H1 (cell line): ENCODE results near the gene MYBPH. TPM values are rescaled to one million over a fixed set of nuclear protein-coding genes. Genes with fewer than 3 reads are reported as not detected.

Experiments
- CTCF ChIA-PET: fragments of 300-600 bp; sonication (Branson Sonifier 250); formaldehyde crosslinking; loops from one replicate; lab custom pipeline; 2021; ENCODE audit not compliant: partially characterized antibody; lab: Charles Lee
- POLR2A ChIA-PET: fragments of 300-600 bp; sonication (Branson Sonifier 250); formaldehyde crosslinking; loops from one replicate; lab custom pipeline; 2021; ENCODE audit warnings: inconsistent platforms; ENCODE audit not compliant: partially characterized antibody; lab: Charles Lee
- DNase-seq, 2 experiments: peaks; one replicate each; pipeline versions ENCODE4 v3.0.0 to v3.0.0-alpha.2; 2010 to 2022; ENCODE audit warnings: low spot score in 2 of 2, low read depth in 1 of 2, mixed read lengths in 1 of 2
- FAIRE-seq: peaks from 2 replicates; lab custom pipeline; 2011; peaks lifted over from hg19 to GRCh38; lab: Jason Lieb, UNC
- H2AFZ ChIP-seq: 2 replicates; pipeline ENCODE4 v1.8.1; 2012; ENCODE audit warnings: low read length, inconsistent platforms
- H2AK5ac ChIP-seq: 2 replicates; pipeline ENCODE4 v1.6.1; 2013; ENCODE audit warnings: low read depth, low read length
- H2BK120ac ChIP-seq: replicated peaks from 2 replicates; pipeline ENCODE3; 2013; ENCODE audit warnings: low read depth, low read length, inconsistent platforms
- H2BK12ac ChIP-seq: 2 replicates; pipeline ENCODE4 v1.6.1; 2013; ENCODE audit warnings: low read depth, low read length
- H2BK15ac ChIP-seq: 2 replicates; pipeline ENCODE4 v1.6.1; 2013; ENCODE audit warnings: low read length
- H2BK20ac ChIP-seq: 2 replicates; pipeline ENCODE4 v1.6.1; 2013; ENCODE audit warnings: low read length
- H2BK5ac ChIP-seq: 2 replicates; pipeline ENCODE4 v1.6.1; 2013; ENCODE audit warnings: low read depth, low read length
- H3K14ac ChIP-seq: 2 replicates; pipeline ENCODE4 v1.6.1; 2013; ENCODE audit warnings: inconsistent platforms; ENCODE audit not compliant: insufficient read length
- H3K18ac ChIP-seq: 2 replicates; pipeline ENCODE4 v1.6.1; 2013; ENCODE audit warnings: low read length; ENCODE audit errors: extremely low read depth
- H3K23ac ChIP-seq: 2 replicates; pipeline ENCODE4 v1.6.1; 2013; ENCODE audit warnings: inconsistent platforms; ENCODE audit not compliant: insufficient read length
- H3K23me2 ChIP-seq: 2 replicates; pipeline ENCODE4 v1.6.1; 2013; ENCODE audit warnings: low read depth, low read length
- H3K27ac ChIP-seq: 2 replicates; pipeline ENCODE4 v1.6.1; 2011; ENCODE audit warnings: low read depth, low read length, inconsistent platforms
- H3K27me3 ChIP-seq, 4 experiments: replicated peaks in 1 of 4; 1 replicate in 1 of 4; 2 replicates in 3 of 4; pipeline versions ENCODE4 v1.6.1 to v1.8.1; 2011 to 2013; ENCODE audit warnings: low read length in 3 of 4, mild to moderate bottlenecking in 3 of 4, inconsistent platforms in 2 of 4, mixed read lengths in 2 of 4, moderate library complexity in 1 of 4; ENCODE audit not compliant: control insufficient read depth in 3 of 4, insufficient read depth in 3 of 4; ENCODE audit errors: extremely low read depth in 1 of 4
- H3K36me3 ChIP-seq, 4 experiments: 2 replicates each; pipeline versions ENCODE4 v1.6.1 to v1.8.1; 2011 to 2013; ENCODE audit warnings: mild to moderate bottlenecking in 4 of 4, low read length in 3 of 4, moderate library complexity in 2 of 4, control low read depth in 1 of 4, inconsistent platforms in 1 of 4; ENCODE audit not compliant: insufficient read depth in 4 of 4, control insufficient read depth in 2 of 4
- H3K4ac ChIP-seq: replicated peaks from 2 replicates; pipeline ENCODE3; 2013; ENCODE audit warnings: low read length, low read depth, mixed read lengths, inconsistent platforms; ENCODE audit not compliant: insufficient read length
- H3K4me1 ChIP-seq, 4 experiments: replicated peaks in 1 of 4; 1 replicate in 1 of 4; 2 replicates in 3 of 4; pipeline versions ENCODE4 v1.6.1 to v1.8.1; 2011 to 2013; ENCODE audit warnings: low read length in 3 of 4, inconsistent platforms in 2 of 4, mixed read lengths in 1 of 4; ENCODE audit not compliant: insufficient read depth in 4 of 4, control insufficient read depth in 3 of 4
- H3K4me2 ChIP-seq, 2 experiments: 2 replicates each; pipeline versions ENCODE4 v1.6.1 to v1.8.1; 2011 to 2013; ENCODE audit warnings: low read depth in 2 of 2, low read length in 2 of 2, control low read depth in 1 of 2, inconsistent platforms in 1 of 2, mild to moderate bottlenecking in 1 of 2; ENCODE audit not compliant: insufficient read depth in 1 of 2
- H3K4me3 ChIP-seq, 4 experiments: fragments of 200-600, 300-600 bp in 1 of 4; sonication (generic), shearing (Covaris generic), sonication (Bioruptor Twin) in 1 of 4; 2 replicates each; pipeline versions ENCODE4 v1.5.1 to v1.8.1; 2011 to 2016; ENCODE audit warnings: low read length in 4 of 4, low read depth in 3 of 4, control low read depth in 2 of 4, inconsistent platforms in 2 of 4, mild to moderate bottlenecking in 2 of 4, mixed read lengths in 1 of 4, moderate library complexity in 1 of 4; ENCODE audit not compliant: insufficient read depth in 2 of 4; ENCODE audit errors: extremely low read depth in 1 of 4
- H3K56ac ChIP-seq: replicated peaks from 2 replicates; pipeline ENCODE3; 2013; ENCODE audit warnings: low read depth, mild to moderate bottlenecking, mixed read lengths, low read length, inconsistent platforms; ENCODE audit not compliant: insufficient read length
- H3K79me1 ChIP-seq: 2 replicates; pipeline ENCODE4 v1.6.1; 2013; ENCODE audit warnings: low read depth, low read length, control low read depth
- H3K79me2 ChIP-seq, 2 experiments: 2 replicates each; pipeline versions ENCODE4 v1.6.1 to v1.8.1; 2012 to 2013; ENCODE audit warnings: low read length in 2 of 2, mild to moderate bottlenecking in 2 of 2, inconsistent platforms in 1 of 2; ENCODE audit not compliant: insufficient read depth in 2 of 2, control insufficient read depth in 1 of 2
- H3K9ac ChIP-seq, 4 experiments: replicated peaks in 1 of 4; 1 replicate in 1 of 4; 2 replicates in 3 of 4; pipeline versions ENCODE4 v1.6.1 to v1.8.1; 2011 to 2013; ENCODE audit warnings: low read depth in 3 of 4, low read length in 3 of 4, control low read depth in 2 of 4, mild to moderate bottlenecking in 2 of 4, moderate library complexity in 2 of 4, inconsistent platforms in 1 of 4; ENCODE audit errors: extremely low read depth in 1 of 4
- H3K9me3 ChIP-seq, 2 experiments: 2 replicates each; pipeline versions ENCODE4 v1.6.1 to v1.8.1; 2012 to 2013; ENCODE audit warnings: mild to moderate bottlenecking in 2 of 2, moderate library complexity in 2 of 2, control low read depth in 1 of 2, inconsistent platforms in 1 of 2, low read depth in 1 of 2, low read length in 1 of 2, mixed read lengths in 1 of 2; ENCODE audit not compliant: insufficient read depth in 2 of 2
- H4K20me1 ChIP-seq, 2 experiments: replicated peaks in 1 of 2; 2 replicates each; pipeline versions ENCODE3 to v1.8.1; 2011 to 2013; ENCODE audit warnings: inconsistent platforms in 2 of 2, low read length in 2 of 2, mild to moderate bottlenecking in 1 of 2; ENCODE audit not compliant: insufficient read depth in 2 of 2, control insufficient read depth in 1 of 2
- H4K5ac ChIP-seq: 2 replicates; pipeline ENCODE4 v1.6.1; 2013; ENCODE audit warnings: low read length, low read depth, mixed read lengths, inconsistent platforms; ENCODE audit not compliant: insufficient read length
- H4K8ac ChIP-seq: 2 replicates; pipeline ENCODE4 v1.8.0; 2013; ENCODE audit warnings: mild to moderate bottlenecking, moderate library complexity, low read length, inconsistent platforms; ENCODE audit not compliant: insufficient read depth; ENCODE audit errors: extremely low read depth
- H4K91ac ChIP-seq: replicated peaks from 2 replicates; pipeline ENCODE3; 2013; ENCODE audit warnings: low read length, mixed read lengths, inconsistent platforms; ENCODE audit not compliant: insufficient read length
- ATF3 ChIP-seq: IDR thresholded peaks from 2 replicates; pipeline ENCODE4 v1.6.1; 2011; ENCODE audit warnings: low read depth, mild to moderate bottlenecking, low read length; ENCODE audit not compliant: insufficient read depth
- CREB1 ChIP-seq: IDR thresholded peaks from 2 replicates; pipeline ENCODE4 v1.6.1; 2012; ENCODE audit warnings: inconsistent platforms
- JUN ChIP-seq: IDR thresholded peaks from 2 replicates; pipeline ENCODE4 v1.6.1; 2011; ENCODE audit warnings: low read depth, mild to moderate bottlenecking, improper control_type of control experiment, low read length
- POU5F1 ChIP-seq: IDR thresholded peaks from 2 replicates; pipeline ENCODE4 v1.6.1; 2011; ENCODE audit warnings: low read depth, mild to moderate bottlenecking, low read length, moderate library complexity
- SIX5 ChIP-seq: IDR thresholded peaks from 2 replicates; pipeline ENCODE4 v1.6.1; 2011; ENCODE audit warnings: mild to moderate bottlenecking, low read depth, low read length
- SP2 ChIP-seq: IDR thresholded peaks from 2 replicates; pipeline ENCODE4 v1.6.1; 2012; ENCODE audit warnings: mild to moderate bottlenecking, low read length, inconsistent platforms
- ZNF274 ChIP-seq: IDR thresholded peaks from 2 replicates; pipeline ENCODE4 v1.7.0; 2012; ENCODE audit warnings: low read length, borderline replicate concordance; ENCODE audit errors: extremely low read depth
- WGBS, 2 experiments: shearing (Covaris generic) in 1 of 2; methylation state at CpG; one replicate each; pipeline versions ENCODE4 v1.1.6 to v1.1.7; 2013 to 2015; ENCODE audit warnings: low lambda C conversion rate in 2 of 2, mixed read lengths in 2 of 2, inconsistent platforms in 1 of 2, low coverage in 1 of 2, missing lambda C conversion rate in 1 of 2; ENCODE audit not compliant: insufficient replicate concordance in 2 of 2, insufficient coverage in 1 of 2, insufficient read length in 1 of 2; ENCODE audit errors: extremely low coverage in 1 of 2, missing lambda C conversion rate in 1 of 2; 5-methylcytosine and 5-hydroxymethylcytosine counted together
- polyA plus RNA-seq, 7 experiments: library from polyadenylated mRNA; depleted of rRNA in 3 of 7; stranded (reverse) in 5 of 7; unstranded in 2 of 7; fragments of >200 nt in 5 of 7; fragments of 200-250 nt in 2 of 7; gene quantifications; 1 replicate in 5 of 7; 2 replicates in 1 of 7; 4 replicates in 1 of 7; pipeline versions ENCODE4 v1.2.1 to v1.2.3, GENCODE V29; 2011 to 2013; ENCODE audit warnings: missing spikeins in 2 of 7, mixed read lengths in 2 of 7
- total RNA-seq: library from RNA; stranded (reverse); fragmentation: NEBNext Ultra II Directional; extraction: Animal tissue kit (Norgen Biotek cat#: 25700); gene quantifications from 2 replicates; pipeline ENCODE4 v1.2.1, GENCODE V29; 2021

The MYBPH gene
- total and polyA plus RNA-seq, 2 of the 8 experiments (the other 6 are each of a cell fraction or from before 2014, with no cell fraction given): not detected

DNA sequence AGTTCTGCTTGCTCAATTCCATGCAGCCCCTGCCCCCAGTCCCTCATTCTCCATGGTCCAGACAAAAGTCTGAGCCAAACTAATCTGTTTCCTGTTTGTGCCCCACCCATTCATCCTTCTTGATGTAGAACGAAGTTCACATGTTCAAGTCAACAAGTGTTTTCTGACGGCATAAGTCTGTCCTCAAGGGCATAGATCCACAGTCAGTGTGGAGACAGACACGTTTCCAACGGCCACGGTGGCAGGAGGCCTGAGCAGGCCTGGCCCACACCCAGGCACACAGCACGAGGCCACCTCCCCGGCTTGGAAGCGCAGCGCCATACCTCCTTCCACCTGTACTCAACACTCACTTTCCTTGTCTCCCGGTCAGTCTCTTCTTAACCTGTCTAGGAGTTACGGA is 32.0 kb downstream of the MYBPH start:
- H2BK20ac ChIP-seq: peak overlapping the region; percentile 66; the same call in 1 of the 2 replicates
- WGBS, 2 experiments: 92% methylated on average over 11 of the region's 11 CpGs; no CpG with 5 or more reads in 1 of the 2 experiments
- no peak overlapping the region for H3K56ac ChIP-seq
- H4K5ac ChIP-seq: no peak overlapping the region
- H3K4me3 ChIP-seq: no peak overlapping the region
- H3K27me3 ChIP-seq: no peaks in the 10 kb centered on the region
- no peak overlapping the region for H2AK5ac ChIP-seq
- no peaks in the 10 kb centered on the region for H3K79me1 ChIP-seq
- H3K4me2 ChIP-seq: no peak overlapping the region
- no peak overlapping the region for H4K8ac ChIP-seq
- no peak overlapping the region for H2BK15ac ChIP-seq
- H3K27ac ChIP-seq: no peak overlapping the region
- no peak overlapping the region for H3K4ac ChIP-seq
- no peak overlapping the region; the same call in 1 of the 2 replicates for H2BK5ac ChIP-seq
- H2BK12ac ChIP-seq: peak overlapping the region; percentile 71; the same call in 1 of the 2 replicates
- POLR2A ChIA-PET: interaction anchor here (1.2 kb wide), 1 partner anchor 10 kb away, joined by 3 read pairs; no protein-coding TSS in a partner anchor
- CTCF ChIA-PET: interaction anchor here (0.8 to 49.1 kb wide), 6 partner anchors 10 to 95 kb away, joined by 3 to 1071 read pairs (median 18); partner anchors contain the start of genes ADORA1 and PPFIA4
- TF ChIP-seq SIX5: no peak
- no peak for TF ChIP-seq JUN
- no peak for TF ChIP-seq SP2
- TF ChIP-seq POU5F1: no peak
- TF ChIP-seq ZNF274: no peak
- TF ChIP-seq CREB1: no peak
- no peak for TF ChIP-seq ATF3
- no peak for FAIRE-seq
- no peaks in the 10 kb centered on the region; the same call in 1 of the 2 replicates for H3K23me2 ChIP-seq
- H4K20me1 ChIP-seq: no peaks in the 10 kb centered on the region
- H3K18ac ChIP-seq: 0 out of 2 replicates have a peak overlapping the region, but pooled peaks have one; percentile 36
- H3K36me3 ChIP-seq: no peaks in the 10 kb centered on the region
- no peak overlapping the region for H3K14ac ChIP-seq
- no peak overlapping the region for H2AFZ ChIP-seq
- H3K4me1 ChIP-seq: peaks cover 5 to 21% (median 12%) of the 10 kb centered on the region in 4 experiments
- H3K23ac ChIP-seq: no peak overlapping the region
- peaks cover 0 to 5% of the 10 kb centered on the region in 2 experiments; a peak in 1 of 4 replicates for H3K9me3 ChIP-seq
- H3K79me2 ChIP-seq: no peaks in the 10 kb centered on the region
- DNase-seq: no peak
- no peak overlapping the region for H3K9ac ChIP-seq
- H2BK120ac ChIP-seq: no peak overlapping the region
- H4K91ac ChIP-seq: no peak overlapping the region
